HG03025 (cell line): Measurements from ENCODE around the gene GKN1.

ENCODE experiments used
- ATAC-seq: cut with Tn5 transposase; IDR thresholded peaks from one replicate; pipeline ENCODE4 v1.9.1; 2021; ENCODE audit warnings: mild to moderate bottlenecking, moderate library complexity; ENCODE audit not compliant: unreplicated experiment, low FRiP score

Gene GKN1, protein sequence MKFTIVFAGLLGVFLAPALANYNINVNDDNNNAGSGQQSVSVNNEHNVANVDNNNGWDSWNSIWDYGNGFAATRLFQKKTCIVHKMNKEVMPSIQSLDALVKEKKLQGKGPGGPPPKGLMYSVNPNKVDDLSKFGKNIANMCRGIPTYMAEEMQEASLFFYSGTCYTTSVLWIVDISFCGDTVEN

DNA sequence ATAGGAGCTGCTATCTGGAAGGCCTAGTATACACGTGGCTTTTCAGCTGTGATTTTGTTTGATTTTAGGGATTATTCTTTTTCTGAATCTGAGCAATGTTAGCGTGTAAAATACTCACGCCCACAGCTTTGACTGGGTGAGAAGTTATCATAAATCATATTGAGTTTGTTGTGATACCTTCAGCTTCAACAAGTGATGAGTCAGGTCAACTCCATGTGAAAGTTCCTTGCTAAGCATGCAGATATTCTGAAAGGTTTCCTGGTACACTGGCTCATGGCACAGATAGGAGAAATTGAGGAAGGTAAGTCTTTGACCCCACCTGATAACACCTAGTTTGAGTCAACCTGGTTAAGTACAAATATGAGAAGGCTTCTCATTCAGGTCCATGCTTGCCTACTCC is at the start of gene GKN1:
Gene GKN1 (plus strand): TSS at position 386 of the 400 bp plus-strand sequence. CDS start 42 bp downstream, outside the sequence.
- no peak for ATAC-seq

DNA sequence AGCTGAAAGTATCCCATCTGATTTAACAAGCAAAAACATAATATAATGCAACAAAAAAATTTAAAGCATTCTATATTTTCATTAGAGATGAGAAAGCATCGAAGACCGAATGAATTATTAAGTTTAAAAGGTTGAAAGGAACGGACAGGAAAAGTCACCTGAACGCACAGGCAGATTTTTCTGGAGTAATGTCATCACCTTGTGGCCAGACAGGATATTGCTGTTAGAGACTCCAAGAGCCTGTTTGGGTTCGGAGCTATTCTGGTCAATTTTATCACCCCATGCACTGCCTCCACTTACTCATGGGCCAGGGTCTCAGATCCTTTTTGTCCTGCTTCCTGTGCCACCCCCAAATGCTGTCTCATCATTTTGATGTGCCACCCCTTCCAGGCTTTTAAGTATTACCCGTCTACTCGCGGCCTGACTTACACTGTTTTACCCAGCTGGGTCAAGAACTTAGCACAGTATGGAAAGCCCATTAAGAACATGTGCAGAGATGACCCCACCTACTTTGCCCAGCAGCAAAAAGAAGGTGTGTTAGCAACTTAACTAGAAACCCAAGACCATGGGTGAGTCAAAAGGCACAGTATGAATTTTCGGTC is 49.0 kb upstream of the GKN1 start:
- ATAC-seq = no peak

DNA sequence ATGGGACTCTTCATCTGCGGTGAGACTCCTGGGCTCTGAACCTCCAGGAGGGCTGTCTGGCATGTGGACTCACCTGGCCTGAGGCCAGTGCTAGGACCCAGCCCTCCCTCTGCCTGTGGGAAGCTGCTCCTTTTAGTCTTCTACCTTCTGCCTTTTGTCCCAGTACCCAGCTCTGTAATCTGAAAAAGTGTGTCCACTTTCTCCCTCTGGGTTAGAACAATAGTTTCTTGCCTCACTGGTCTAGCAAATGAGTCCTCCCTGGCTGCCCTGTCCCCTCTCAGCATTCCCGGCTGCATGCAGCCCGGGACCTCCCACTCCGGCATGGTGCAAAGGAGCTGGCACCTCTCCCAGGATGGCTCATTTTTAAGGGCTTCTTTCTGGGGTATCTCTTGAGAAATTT is 47.6 kb upstream of the GKN1 start:
- ATAC-seq = no peak

DNA sequence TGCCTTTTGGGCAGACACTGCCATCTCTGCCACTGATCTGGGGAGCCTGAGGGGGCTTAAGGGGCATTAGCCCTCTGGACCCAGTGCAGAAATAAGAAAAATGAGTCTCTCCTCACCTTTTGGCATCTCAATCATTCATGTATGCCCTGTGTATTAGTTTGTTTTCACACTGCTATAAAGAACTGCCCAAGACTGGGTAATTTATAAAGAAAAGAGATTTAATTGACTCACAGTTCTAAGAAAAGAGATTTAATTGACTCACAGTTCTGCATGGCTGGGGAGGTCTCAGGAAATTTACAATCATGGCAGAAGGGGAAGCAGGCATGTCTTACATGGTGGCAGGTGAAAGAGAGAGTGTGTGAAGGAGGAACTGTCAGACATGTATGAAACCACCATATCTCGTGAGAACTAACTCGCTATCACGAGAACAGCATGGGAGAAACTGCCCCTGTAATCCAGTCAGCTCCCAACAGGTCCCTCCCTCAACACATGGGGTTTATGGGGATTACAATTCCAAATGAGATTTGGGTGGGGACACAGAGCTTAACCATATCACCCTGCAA is 43.2 kb upstream of the GKN1 start:
- no peak for ATAC-seq

GRCh38 chr2:68931799-68932198 is 42.6 kb upstream of the GKN1 start:
- ATAC-seq = no peak

DNA sequence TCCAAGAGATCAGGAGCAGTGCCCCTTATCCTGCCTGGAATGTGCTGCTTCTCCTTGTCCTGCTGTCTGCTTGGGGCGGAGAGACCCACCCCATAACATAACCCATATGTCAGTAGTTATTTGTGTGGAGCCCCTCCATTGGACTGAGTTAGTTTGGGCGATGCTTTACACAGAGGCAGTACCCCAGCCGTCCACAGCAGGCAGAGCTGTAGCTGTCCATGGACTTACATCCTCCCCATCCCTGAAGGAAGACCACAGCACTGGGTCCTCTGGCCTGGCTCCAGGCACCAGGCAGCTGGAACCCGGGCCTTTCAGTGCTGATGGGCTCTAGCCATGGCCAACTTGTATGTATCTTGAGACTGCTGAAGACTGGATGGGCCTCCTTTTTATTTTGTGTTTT is 42.0 kb upstream of the GKN1 start:
- ATAC-seq = no peak

DNA sequence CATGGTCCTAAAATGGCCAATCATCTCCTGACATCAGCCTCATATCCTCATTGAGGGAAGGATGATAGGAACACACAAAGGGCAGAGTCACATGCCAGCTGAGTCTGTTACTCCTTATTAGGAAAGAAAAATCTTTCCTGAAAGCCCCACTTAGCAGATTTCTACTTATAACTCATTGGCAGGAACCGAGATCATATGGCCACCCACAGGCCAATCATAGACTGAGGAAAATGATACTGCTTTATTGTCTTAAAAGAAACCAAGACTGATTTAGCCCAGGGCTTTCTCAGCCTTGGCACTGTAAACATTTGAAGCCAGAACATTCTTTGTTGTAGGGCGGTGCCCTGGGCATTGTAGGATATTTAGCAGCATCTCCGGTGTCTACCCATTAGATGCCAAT is 40.4 kb upstream of the GKN1 start:
- ATAC-seq = no peak

DNA sequence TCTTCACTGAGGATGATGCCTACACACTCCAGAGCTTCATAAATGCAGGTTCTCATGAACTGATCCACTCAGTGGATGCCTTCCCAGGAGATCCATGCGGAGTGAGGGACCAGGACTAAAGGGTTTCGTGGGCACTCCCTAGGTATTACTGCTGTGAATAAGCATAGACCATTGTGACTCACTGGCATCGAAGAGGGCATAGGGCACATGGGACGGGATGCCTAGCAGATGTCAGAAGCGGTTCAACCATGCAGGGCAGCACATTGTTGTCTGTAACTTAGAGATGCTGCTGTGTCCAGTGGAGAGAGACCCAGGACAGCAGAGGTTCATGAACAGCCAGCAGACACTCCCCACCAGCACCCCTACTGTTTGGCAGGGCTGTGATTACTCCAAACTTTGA is 39.0 kb upstream of the GKN1 start:
- no peak for ATAC-seq

- no peak for ATAC-seq
These were observed 38.0 kb upstream of the GKN1 start for GRCh38 chr2:68936427-68936826.

DNA sequence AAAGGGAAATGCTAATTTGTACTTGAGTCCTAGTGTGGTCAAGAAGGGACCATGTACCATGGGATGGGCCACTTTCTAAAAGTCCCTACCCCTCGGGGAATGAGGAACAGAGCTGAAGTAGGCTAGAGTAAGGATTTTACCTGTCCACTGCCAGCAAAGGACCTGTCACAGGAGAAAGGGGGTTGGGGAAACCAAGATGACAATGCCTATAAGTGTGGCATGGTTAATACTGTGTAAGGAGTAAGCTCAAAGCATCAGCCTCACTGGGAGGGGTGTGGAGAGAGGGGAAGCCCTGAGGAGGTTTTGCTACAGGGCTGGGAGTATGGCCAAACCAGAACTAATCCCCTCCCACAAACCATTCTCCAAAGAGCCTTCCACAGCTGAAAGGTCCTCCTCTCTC is 37.5 kb upstream of the GKN1 start:
- ATAC-seq = no peak

- no peak for ATAC-seq
These were observed 36.9 kb upstream of the GKN1 start for GRCh38 chr2:68937346-68938055.

GRCh38 chr2:68938938-68939337 is 35.5 kb upstream of the GKN1 start:
- ATAC-seq = no peak

DNA sequence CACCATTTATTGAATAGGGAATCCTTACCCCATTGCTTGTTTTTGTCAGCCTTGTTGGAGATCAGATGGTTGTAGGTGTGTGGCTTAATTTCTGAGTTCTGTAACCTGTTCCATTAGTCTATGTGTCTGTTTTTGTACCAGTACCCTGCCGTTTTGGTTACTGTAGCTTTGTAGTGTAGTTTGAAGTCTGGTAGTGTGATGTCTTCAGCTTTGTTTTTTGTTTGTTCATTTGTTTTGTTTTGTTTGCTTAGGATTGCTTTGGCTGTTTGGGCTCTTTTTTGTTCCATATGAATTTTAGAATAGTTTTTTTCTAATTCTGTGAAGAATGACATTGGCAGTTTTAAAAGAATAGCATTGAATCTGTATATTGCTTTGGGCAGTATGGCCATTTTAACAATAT is 34.5 kb upstream of the GKN1 start:
- ATAC-seq = no peak

GRCh38 chr2:68940369-68940768 is 34.1 kb upstream of the GKN1 start:
- no peak for ATAC-seq

- no peak for ATAC-seq
These were observed 31.6 kb upstream of the GKN1 start for GRCh38 chr2:68942827-68943226.

GRCh38 chr2:68943581-68944568 is 30.6 kb upstream of the GKN1 start:
- no peak for ATAC-seq

GRCh38 chr2:68946117-68946516 is 28.3 kb upstream of the GKN1 start:
- no peak for ATAC-seq

- no peak for ATAC-seq
These were observed 25.7 kb upstream of the GKN1 start for GRCh38 chr2:68948710-68949109.

GRCh38 chr2:68951899-68952298 is 22.5 kb upstream of the GKN1 start:
- no peak for ATAC-seq

DNA sequence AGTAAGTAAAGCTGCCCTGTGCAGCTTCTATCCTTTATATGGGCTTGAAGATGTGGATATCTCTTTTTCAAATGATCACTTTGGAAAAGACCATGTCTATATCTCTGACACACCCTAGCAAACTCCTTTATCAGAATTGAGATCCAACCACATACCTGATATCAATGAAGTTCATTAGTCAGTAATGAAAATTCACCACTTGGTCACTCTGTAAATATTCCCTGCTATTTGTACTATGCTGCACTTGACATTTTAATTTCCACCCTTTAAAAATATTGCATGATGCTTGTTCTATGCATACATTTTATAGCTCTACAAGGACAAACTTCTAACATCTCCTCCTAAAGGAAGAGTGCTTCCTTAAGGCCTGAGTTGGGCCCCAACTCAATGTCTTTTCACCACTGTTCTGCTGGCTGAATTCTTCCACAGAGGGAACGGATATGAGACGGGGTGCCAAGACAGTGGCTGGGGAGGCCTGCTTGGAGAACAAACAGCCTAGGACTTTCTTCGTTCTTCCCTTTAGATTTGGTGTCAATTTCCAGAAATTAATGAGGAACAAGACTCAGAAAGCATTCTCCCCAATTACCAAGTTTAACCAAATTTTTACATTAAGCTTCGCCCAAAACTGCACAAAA is 21.4 kb upstream of the GKN1 start, which contains the start of gene GKN2:
Gene GKN2 (minus strand): TSS at position 7 of the 635 bp plus-strand sequence. CDS start 32 bp downstream, outside the sequence.
- no peak for ATAC-seq
